Measurements from ENCODE around the gene PGRMC2. TPM values are rescaled to one million over a fixed set of nuclear protein-coding genes. Genes with fewer than 3 reads are reported as not detected.

Gene PGRMC2
- total RNA-seq, 2 experiments from 2014 or later, result 37.8 to 38.0 TPM

GRCh38 chr4:128295255-128295654 lies 7.6 kb upstream of the PGRMC2 start:
- no peak for DNase-seq
- CTCF ChIA-PET, result no interaction called here
- no peak for ATAC-seq
- Mint-ChIP-seq H3K4me3 (no peak overlapping the region), H3K27ac (no peak overlapping the region), H3K4me1 (ENCODE audit: low read depth) (no peaks in the 10 kb centered on the region), H3K9me3 (ENCODE audit: insufficient read depth) (no peaks in the 10 kb centered on the region), H3K27me3 (ENCODE audit: low read depth) (no peaks in the 10 kb centered on the region), H3K36me3 (ENCODE audit: low read depth) (no peaks in the 10 kb centered on the region)
- POLR2A ChIA-PET, result no interaction called here

DNA sequence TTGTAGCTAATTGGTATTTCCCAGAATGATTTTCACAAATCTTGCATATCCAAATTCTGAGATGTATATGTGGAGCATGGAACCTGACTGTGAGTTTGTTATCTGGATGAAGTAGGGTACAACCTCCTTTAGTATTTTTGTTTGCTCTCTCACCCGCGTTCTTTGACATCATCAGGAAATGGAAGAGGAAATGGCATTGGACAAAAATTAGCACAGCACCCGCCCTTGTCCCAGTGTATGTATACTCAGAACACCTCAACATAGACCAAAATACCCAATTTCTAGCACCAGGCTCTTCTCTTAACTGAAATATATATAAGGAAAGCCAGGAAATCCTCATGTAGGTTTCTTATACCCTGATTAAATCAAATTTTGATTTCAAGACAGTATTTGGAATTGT lies 6.9 kb upstream of the PGRMC2 start:
- no peaks in the 10 kb centered on the region for H3K9me3 Mint-ChIP-seq (ENCODE audit: insufficient read depth)
- H3K27me3 Mint-ChIP-seq (ENCODE audit: low read depth), result no peaks in the 10 kb centered on the region
- H3K36me3 Mint-ChIP-seq (ENCODE audit: low read depth), result no peaks in the 10 kb centered on the region
- no peak overlapping the region for H3K27ac Mint-ChIP-seq
- CTCF ChIA-PET, result interaction anchor here (0.6 kb wide), 1 partner anchor 8 kb away, joined by 3 read pairs; no protein-coding TSS in a partner anchor
- DNase-seq (no peak), ATAC-seq (no peak)
- no peak overlapping the region for H3K4me3 Mint-ChIP-seq
- peaks cover 3% of the 10 kb centered on the region for H3K4me1 Mint-ChIP-seq (ENCODE audit: low read depth)
- POLR2A ChIA-PET, result no interaction called here

GRCh38 chr4:128292349-128292748 lies 4.7 kb upstream of the PGRMC2 start:
- Mint-ChIP-seq H3K36me3 (ENCODE audit: low read depth) (no peaks in the 10 kb centered on the region), H3K4me3 (no peak overlapping the region), H3K27ac (no peak overlapping the region), H3K4me1 (ENCODE audit: low read depth) (peaks cover 11% of the 10 kb centered on the region), H3K9me3 (ENCODE audit: insufficient read depth) (no peaks in the 10 kb centered on the region), H3K27me3 (ENCODE audit: low read depth) (no peaks in the 10 kb centered on the region)
- ChIA-PET POLR2A (no interaction called here), CTCF (no interaction called here)
- DNase-seq (no peak), ATAC-seq (no peak)

- Mint-ChIP-seq H3K36me3 (ENCODE audit: low read depth) (peaks cover 6% of the 10 kb centered on the region), H3K4me3 (no peak overlapping the region), H3K27me3 (ENCODE audit: low read depth) (no peaks in the 10 kb centered on the region), H3K4me1 (ENCODE audit: low read depth) (peaks cover 14% of the 10 kb centered on the region), H3K9me3 (ENCODE audit: insufficient read depth) (no peaks in the 10 kb centered on the region), H3K27ac (no peak overlapping the region)
- no peak for DNase-seq
- ChIA-PET CTCF (no interaction called here), POLR2A (no interaction called here)
- no peak for ATAC-seq
Measured at GRCh38 chr4:128291096-128291495, 3.5 kb upstream of the PGRMC2 start.

- ATAC-seq (no peak), DNase-seq (no peak)
- Mint-ChIP-seq H3K27me3 (ENCODE audit: low read depth) (no peaks in the 10 kb centered on the region), H3K36me3 (ENCODE audit: low read depth) (peaks cover 10% of the 10 kb centered on the region), H3K9me3 (ENCODE audit: insufficient read depth) (no peaks in the 10 kb centered on the region), H3K27ac (no peak overlapping the region), H3K4me1 (ENCODE audit: low read depth) (peaks cover 20% of the 10 kb centered on the region), H3K4me3 (no peak overlapping the region)
- POLR2A ChIA-PET, result no interaction called here
- CTCF ChIA-PET, result no interaction called here
Measured at GRCh38 chr4:128290526-128290925, 2.9 kb upstream of the PGRMC2 start.

- Mint-ChIP-seq H3K36me3 (ENCODE audit: low read depth) (peaks cover 10% of the 10 kb centered on the region), H3K9me3 (ENCODE audit: insufficient read depth) (no peaks in the 10 kb centered on the region), H3K4me3 (no peak overlapping the region), H3K27ac (no peak overlapping the region), H3K4me1 (ENCODE audit: low read depth) (peaks cover 25% of the 10 kb centered on the region), H3K27me3 (ENCODE audit: low read depth) (no peaks in the 10 kb centered on the region)
- ChIA-PET POLR2A (interaction anchor here (1.2 to 1.3 kb wide), 2 partner anchors 7 to 522 kb away, joined by 3 to 4 read pairs; no protein-coding TSS in a partner anchor), CTCF (no interaction called here)
- DNase-seq (no peak), ATAC-seq (no peak)
Measured at GRCh38 chr4:128289523-128290158, 2.0 kb upstream of the PGRMC2 start.

- Mint-ChIP-seq H3K9me3 (ENCODE audit: insufficient read depth) (no peaks in the 10 kb centered on the region), H3K4me3 (peak overlapping the region; percentile 96), H3K4me1 (ENCODE audit: low read depth) (peaks cover 29% of the 10 kb centered on the region), H3K27me3 (ENCODE audit: low read depth) (no peaks in the 10 kb centered on the region), H3K36me3 (ENCODE audit: low read depth) (peaks cover 17% of the 10 kb centered on the region), H3K27ac (peak overlapping the region; percentile 88)
- POLR2A ChIA-PET, result interaction anchor here (0.6 to 1.3 kb wide), 4 partner anchors 8 to 523 kb away, joined by 3 to 4 read pairs (median 3); partner anchors contain the start of gene LARP1B
- DNase-seq (peak; percentile 41), ATAC-seq (no peak)
- CTCF ChIA-PET, result interaction anchor here (0.7 to 1.2 kb wide), 2 partner anchors 9 to 293 kb away, joined by 3 to 4 read pairs; no protein-coding TSS in a partner anchor
Measured at GRCh38 chr4:128288689-128289106, 1.1 kb upstream of the PGRMC2 start.

GRCh38 chr4:128287871-128288688 lies 467 bp upstream of the PGRMC2 start:
- H3K27me3 Mint-ChIP-seq (ENCODE audit: low read depth), result no peaks in the 10 kb centered on the region
- ATAC-seq, result peak; percentile 89

DNA sequence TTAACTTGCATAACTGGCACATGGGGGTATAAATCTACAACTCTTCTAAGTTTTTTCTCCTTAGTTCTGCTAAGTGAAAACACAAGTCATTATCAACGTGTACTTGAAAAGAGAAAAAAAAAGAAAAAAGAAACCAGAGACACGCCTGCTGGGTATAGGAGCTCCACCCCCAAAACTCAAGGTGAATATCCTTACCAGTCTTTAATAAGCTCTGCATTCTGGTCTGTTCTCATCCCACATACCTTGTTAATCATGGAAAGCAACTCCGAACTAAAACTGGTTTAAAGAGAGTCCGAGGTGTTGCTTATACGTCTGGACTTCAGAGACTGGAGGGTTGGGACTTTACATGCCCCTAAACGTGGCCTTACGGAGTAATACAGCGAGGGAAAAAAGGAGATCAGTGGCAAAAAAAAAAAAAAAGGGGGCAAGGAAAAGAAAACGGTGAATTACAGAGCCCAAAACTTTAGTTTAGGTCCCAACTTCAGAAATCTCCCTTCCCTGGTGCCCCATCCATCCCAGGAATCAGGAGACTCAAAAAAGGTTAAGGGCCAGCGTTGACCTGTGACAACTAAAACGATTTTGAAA lies 1.0 kb downstream of the PGRMC2 start:
- H3K4me3 Mint-ChIP-seq, result peak overlapping the region; percentile 96
- DNase-seq (peak; percentile 50), ATAC-seq (no peak)
- no peaks in the 10 kb centered on the region for H3K9me3 Mint-ChIP-seq (ENCODE audit: insufficient read depth)
- H3K4me1 Mint-ChIP-seq (ENCODE audit: low read depth), result peaks cover 35% of the 10 kb centered on the region
- H3K27ac Mint-ChIP-seq, result peak overlapping the region; percentile 88
- ChIA-PET POLR2A (interaction anchor here (0.6 to 2.8 kb wide), 6 partner anchors 11 to 808 kb away, joined by 3 to 14 read pairs (median 4); partner anchors contain the start of genes PLK4 and SCLT1), CTCF (interaction anchor here (0.6 to 2.0 kb wide), 5 partner anchors 8 to 321 kb away, joined by 3 to 5 read pairs (median 3); partner anchors contain the start of genes ABHD18 and MFSD8)
- no peaks in the 10 kb centered on the region for H3K27me3 Mint-ChIP-seq (ENCODE audit: low read depth)
- peaks cover 25% of the 10 kb centered on the region for H3K36me3 Mint-ChIP-seq (ENCODE audit: low read depth)

More at GRCh38 chr4:128287871-128288688, 467 bp upstream of the PGRMC2 start:
- Mint-ChIP-seq H3K4me3 (peak overlapping the region; percentile 96), H3K9me3 (ENCODE audit: insufficient read depth) (no peaks in the 10 kb centered on the region), H3K4me1 (ENCODE audit: low read depth) (peaks cover 31% of the 10 kb centered on the region), H3K36me3 (ENCODE audit: low read depth) (peaks cover 19% of the 10 kb centered on the region), H3K27ac (peak overlapping the region; percentile 88)
- POLR2A ChIA-PET, result interaction anchor here (0.6 to 2.8 kb wide), 4 partner anchors 9 to 524 kb away, joined by 3 to 14 read pairs (median 4); partner anchors contain the start of gene LARP1B
- DNase-seq, result peak; percentile 100
- CTCF ChIA-PET, result interaction anchor here (1.2 kb wide), 1 partner anchor 10 kb away, joined by 4 read pairs; no protein-coding TSS in a partner anchor

DNA sequence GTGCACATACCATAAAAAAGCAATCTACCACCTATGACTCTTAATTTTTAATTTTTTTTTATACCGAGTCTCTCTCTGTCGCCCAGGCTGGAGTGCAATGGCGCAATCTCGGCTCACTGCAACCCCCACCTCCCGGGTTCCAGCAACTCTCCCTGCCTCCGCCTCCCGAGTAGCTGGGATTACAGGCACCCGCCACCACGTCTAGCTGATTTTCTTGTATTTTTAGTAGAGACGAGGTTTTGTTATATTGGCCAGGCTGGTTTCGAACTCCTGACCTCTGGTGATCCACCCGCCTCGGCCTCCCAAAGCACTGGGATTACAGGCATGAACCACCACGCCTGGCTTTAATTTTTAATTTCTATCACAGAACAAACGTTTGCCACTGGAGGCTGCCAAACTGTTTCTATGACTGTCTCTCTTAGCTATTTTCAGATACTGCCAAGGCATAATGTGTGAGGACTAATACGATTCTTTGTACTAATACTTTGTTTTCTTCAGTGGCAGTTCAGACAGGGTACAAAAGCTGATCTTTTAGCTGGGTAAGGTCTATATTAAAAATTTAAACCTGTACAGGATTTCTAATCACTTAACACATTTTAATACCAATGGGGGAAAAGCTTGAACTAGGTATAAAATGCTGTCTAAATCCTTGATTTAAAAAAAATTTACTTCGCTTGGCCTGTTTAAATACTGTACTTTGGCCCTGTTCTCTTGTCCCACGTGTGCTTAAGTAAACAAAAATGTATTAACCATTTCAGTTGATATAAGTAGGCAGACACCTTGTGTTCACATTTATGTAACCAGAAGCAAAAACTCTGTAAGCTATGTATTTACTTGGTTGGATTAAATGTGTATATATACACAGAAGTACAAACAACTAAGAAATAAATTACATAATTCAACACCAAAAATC lies 2.3 kb downstream of the PGRMC2 start:
- H3K4me1 Mint-ChIP-seq (ENCODE audit: low read depth), result peaks cover 40% of the 10 kb centered on the region
- ATAC-seq (no peak), DNase-seq (no peak)
- peak overlapping the region; percentile 96 for H3K4me3 Mint-ChIP-seq
- H3K9me3 Mint-ChIP-seq (ENCODE audit: insufficient read depth), result no peaks in the 10 kb centered on the region
- ChIA-PET POLR2A (interaction anchor here (1.2 to 2.8 kb wide), 3 partner anchors 10 to 807 kb away, joined by 3 to 14 read pairs (median 5); partner anchors contain the start of gene SCLT1), CTCF (interaction anchor here (0.8 to 2.0 kb wide), 4 partner anchors 169 to 609 kb away, joined by 3 to 5 read pairs (median 4); partner anchors contain the start of genes ABHD18 and MFSD8)
- peaks cover 36% of the 10 kb centered on the region for H3K36me3 Mint-ChIP-seq (ENCODE audit: low read depth)
- H3K27ac Mint-ChIP-seq, result no peak overlapping the region
- no peaks in the 10 kb centered on the region for H3K27me3 Mint-ChIP-seq (ENCODE audit: low read depth)

- H3K27ac Mint-ChIP-seq, result no peak overlapping the region
- DNase-seq (no peak), ATAC-seq (no peak)
- no peak overlapping the region for H3K4me3 Mint-ChIP-seq
- POLR2A ChIA-PET, result no interaction called here
- no peaks in the 10 kb centered on the region for H3K9me3 Mint-ChIP-seq (ENCODE audit: insufficient read depth)
- H3K4me1 Mint-ChIP-seq (ENCODE audit: low read depth), result peaks cover 42% of the 10 kb centered on the region
- H3K27me3 Mint-ChIP-seq (ENCODE audit: low read depth), result no peaks in the 10 kb centered on the region
- CTCF ChIA-PET, result no interaction called here
- H3K36me3 Mint-ChIP-seq (ENCODE audit: low read depth), result peaks cover 45% of the 10 kb centered on the region
Measured at GRCh38 chr4:128284317-128284716, 3.3 kb downstream of the PGRMC2 start.

Data from activated CD8-positive, alpha-beta T cell treated with anti-CD3 and anti-CD28 coated beads, Interleukin-2, amount 10 ng/mL, durations not matched to agents 7 days and 5 days (primary cell).